ENCODE measurements around the gene POLDIP3.

POLDIP3 gene

DNA sequence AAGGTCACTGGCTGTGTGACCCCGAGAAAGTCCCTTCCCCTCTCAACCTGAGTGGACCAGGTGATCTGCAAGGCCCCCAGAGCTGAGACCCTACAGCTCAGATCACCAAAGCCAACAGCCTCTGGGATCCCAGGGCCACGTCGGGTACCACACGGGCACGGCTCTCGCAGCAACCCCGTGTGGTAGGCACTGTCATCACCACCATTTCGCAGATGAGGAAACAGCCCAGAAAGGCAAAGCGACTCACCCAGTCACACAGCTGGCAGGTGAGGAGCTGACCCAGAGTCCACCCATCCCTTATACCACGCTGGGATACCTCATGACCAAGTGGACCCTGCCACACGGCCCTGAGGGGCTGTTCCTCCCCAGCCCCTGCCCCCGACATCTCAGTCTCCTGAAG lies 22.9 kb upstream of the POLDIP3 start:
- H3K9ac ChIP-seq (ENCODE audit: low read length), result no peak overlapping the region
- H3K4me3 ChIP-seq (ENCODE audit: insufficient read depth, low read length, poor library complexity, severe bottlenecking), result no peak overlapping the region
- no peak for TF ChIP-seq EZH2phosphoT487 (conservative IDR thresholded peaks at IDR 0.05; ENCODE audit: low read length)
- no peak for TF ChIP-seq CTCF (IDR thresholded peaks at IDR 0.05; ENCODE audit: insufficient read depth, low read length, poor library complexity, severe bottlenecking)
- no peaks in the 10 kb centered on the region for H3K27me3 ChIP-seq (ENCODE audit: low read length)
- no peak overlapping the region for H3K27ac ChIP-seq (ENCODE audit: low read depth, low read length)
- H3K9me2 ChIP-seq (replicated peaks; ENCODE audit: insufficient read depth, low read length), result no peaks in the 10 kb centered on the region
- no peaks in the 10 kb centered on the region for H4K20me1 ChIP-seq (ENCODE audit: low read depth, low read length)
- no peak overlapping the region for H3K4me2 ChIP-seq (ENCODE audit: low read depth, low read length, poor library complexity, severe bottlenecking)
- H3K79me2 ChIP-seq (ENCODE audit: insufficient read depth, low read length), result no peaks in the 10 kb centered on the region
- no peaks in the 10 kb centered on the region for H3F3A ChIP-seq (ENCODE audit: insufficient read depth)
- no peaks in the 10 kb centered on the region for H3K9me3 ChIP-seq (ENCODE audit: insufficient read depth, low read length)
- H2AFZ ChIP-seq (ENCODE audit: low read depth, low read length, severe bottlenecking), result no peak overlapping the region
- no peaks in the 10 kb centered on the region for H3K36me3 ChIP-seq (ENCODE audit: low read length)

- Histone ChIP-seq H3K9me2 (replicated peaks; ENCODE audit: insufficient read depth, low read length) (no peaks in the 10 kb centered on the region), H3K27me3 (ENCODE audit: low read length) (no peaks in the 10 kb centered on the region), H3K79me2 (ENCODE audit: insufficient read depth, low read length) (no peaks in the 10 kb centered on the region), H3K4me2 (ENCODE audit: low read depth, low read length, poor library complexity, severe bottlenecking) (no peak overlapping the region), H4K20me1 (ENCODE audit: low read depth, low read length) (no peaks in the 10 kb centered on the region), H3K36me3 (ENCODE audit: low read length) (no peaks in the 10 kb centered on the region), H2AFZ (ENCODE audit: low read depth, low read length, severe bottlenecking) (no peak overlapping the region), H3K9me3 (ENCODE audit: insufficient read depth, low read length) (no peaks in the 10 kb centered on the region), H3K27ac (ENCODE audit: low read depth, low read length) (no peak overlapping the region), H3F3A (ENCODE audit: insufficient read depth) (no peaks in the 10 kb centered on the region), H3K4me3 (ENCODE audit: insufficient read depth, low read length, poor library complexity, severe bottlenecking) (no peak overlapping the region), H3K9ac (ENCODE audit: low read length) (no peak overlapping the region)
- no peak for TF ChIP-seq CTCF (IDR thresholded peaks at IDR 0.05; ENCODE audit: insufficient read depth, low read length, poor library complexity, severe bottlenecking)
- TF ChIP-seq EZH2phosphoT487 (conservative IDR thresholded peaks at IDR 0.05; ENCODE audit: low read length), result no peak
Observed at GRCh38 chr22:42636506-42636905, 21.8 kb upstream of the POLDIP3 start.

DNA sequence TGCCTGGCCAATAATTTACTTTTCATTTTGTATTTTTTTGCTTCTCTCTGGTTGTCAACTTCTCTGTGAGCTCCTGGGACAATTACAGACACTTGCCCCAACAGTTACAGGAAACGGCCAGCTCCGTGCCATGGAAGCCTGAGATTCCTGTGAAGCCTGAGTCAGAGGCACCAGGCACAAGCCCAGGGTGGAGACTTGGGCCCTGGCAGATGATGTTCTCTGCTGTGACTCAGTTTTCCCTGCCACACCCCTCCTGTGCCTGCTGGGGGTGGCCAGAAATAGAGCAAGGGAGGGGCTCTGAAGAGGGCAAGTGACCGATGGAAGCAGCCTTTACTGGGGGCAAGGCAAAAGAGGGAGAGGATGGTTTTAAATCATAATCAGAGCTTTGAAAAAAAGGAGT lies 20.8 kb upstream of the POLDIP3 start:
- Histone ChIP-seq H3K4me3 (ENCODE audit: insufficient read depth, low read length, poor library complexity, severe bottlenecking) (no peak overlapping the region), H2AFZ (ENCODE audit: low read depth, low read length, severe bottlenecking) (no peak overlapping the region), H3K4me2 (ENCODE audit: low read depth, low read length, poor library complexity, severe bottlenecking) (no peak overlapping the region), H3K79me2 (ENCODE audit: insufficient read depth, low read length) (no peaks in the 10 kb centered on the region), H4K20me1 (ENCODE audit: low read depth, low read length) (no peaks in the 10 kb centered on the region), H3K36me3 (ENCODE audit: low read length) (no peaks in the 10 kb centered on the region), H3K9me3 (ENCODE audit: insufficient read depth, low read length) (no peaks in the 10 kb centered on the region), H3K9ac (ENCODE audit: low read length) (no peak overlapping the region), H3K27me3 (ENCODE audit: low read length) (no peaks in the 10 kb centered on the region), H3F3A (ENCODE audit: insufficient read depth) (no peaks in the 10 kb centered on the region), H3K9me2 (replicated peaks; ENCODE audit: insufficient read depth, low read length) (no peaks in the 10 kb centered on the region), H3K27ac (ENCODE audit: low read depth, low read length) (no peak overlapping the region)
- TF ChIP-seq EZH2phosphoT487 (conservative IDR thresholded peaks at IDR 0.05; ENCODE audit: low read length) (no peak), CTCF (IDR thresholded peaks at IDR 0.05; ENCODE audit: insufficient read depth, low read length, poor library complexity, severe bottlenecking) (no peak)

DNA sequence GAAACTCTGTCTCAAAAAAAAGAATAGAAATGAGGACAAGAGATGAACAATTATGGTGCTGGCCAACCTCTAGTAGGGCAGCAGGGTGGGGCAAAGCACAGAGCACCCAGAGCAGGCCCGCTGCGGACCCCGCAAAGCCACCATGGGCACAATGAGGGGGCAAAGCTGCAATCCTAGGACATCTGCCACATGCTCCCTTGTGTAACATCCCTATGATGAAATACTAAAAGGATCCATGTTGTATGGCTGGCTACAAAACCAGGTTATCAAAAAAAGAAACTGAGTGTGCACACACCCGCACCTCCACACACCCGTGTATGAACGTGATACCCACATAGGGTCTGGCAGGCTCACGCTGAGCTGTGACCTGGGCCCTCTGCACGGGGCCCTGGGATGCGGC lies 18.3 kb upstream of the POLDIP3 start:
- Histone ChIP-seq H4K20me1 (ENCODE audit: low read depth, low read length) (no peaks in the 10 kb centered on the region), H3K9me2 (replicated peaks; ENCODE audit: insufficient read depth, low read length) (no peaks in the 10 kb centered on the region), H3K9me3 (ENCODE audit: insufficient read depth, low read length) (no peaks in the 10 kb centered on the region), H3K4me3 (ENCODE audit: insufficient read depth, low read length, poor library complexity, severe bottlenecking) (no peak overlapping the region), H3K4me2 (ENCODE audit: low read depth, low read length, poor library complexity, severe bottlenecking) (no peak overlapping the region), H3K36me3 (ENCODE audit: low read length) (no peaks in the 10 kb centered on the region), H3K27me3 (ENCODE audit: low read length) (no peaks in the 10 kb centered on the region), H3K27ac (ENCODE audit: low read depth, low read length) (no peak overlapping the region), H3F3A (ENCODE audit: insufficient read depth) (no peaks in the 10 kb centered on the region), H2AFZ (ENCODE audit: low read depth, low read length, severe bottlenecking) (no peak overlapping the region), H3K9ac (ENCODE audit: low read length) (no peak overlapping the region), H3K79me2 (ENCODE audit: insufficient read depth, low read length) (no peaks in the 10 kb centered on the region)
- no peak for TF ChIP-seq EZH2phosphoT487 (conservative IDR thresholded peaks at IDR 0.05; ENCODE audit: low read length)
- TF ChIP-seq CTCF (IDR thresholded peaks at IDR 0.05; ENCODE audit: insufficient read depth, low read length, poor library complexity, severe bottlenecking), result no peak

Measured in SU-DHL-6 (cell line).